Endothelial cell of umbilical vein (primary cell): ENCODE results near the gene ESYT2. TPM values are rescaled to one million over a fixed set of nuclear protein-coding genes. Genes with fewer than 3 reads are reported as not detected.

Experiments
- BruUV-seq: library from RNA; stranded (reverse); fragments of 400-500 nt; replicated peaks from 2 replicates; lab custom pipeline; 2021; lab: Mats Ljungman, UMichigan
- CTCF ChIA-PET: fragments of 300-600, 350-600 bp; sonication (Branson Sonifier 250); formaldehyde crosslinking; loops from one replicate; lab custom pipeline; 2021; ENCODE audit warnings: antibody characterized with exemption, inconsistent platforms; lab: Charles Lee
- POLR2A ChIA-PET: fragments of 300-600, 350-600 bp; sonication (Branson Sonifier 250); formaldehyde crosslinking; loops from one replicate; lab custom pipeline; 2021; ENCODE audit warnings: antibody characterized with exemption, inconsistent platforms; lab: Charles Lee
- DNase-seq: peaks from one replicate; pipeline ENCODE4 v3.0.0-alpha.2; 2011; ENCODE audit warnings: low read depth, low spot score
- FAIRE-seq: peaks from 2 replicates; lab custom pipeline; 2011; peaks lifted over from hg19 to GRCh38; lab: Jason Lieb, UNC
- H2AFZ ChIP-seq: 2 replicates; pipeline ENCODE4 v1.6.0; 2012; ENCODE audit warnings: low read depth, low read length, control low read depth, inconsistent platforms
- H3K27ac ChIP-seq: 2 replicates; pipeline ENCODE4 v1.5.1; 2011; ENCODE audit warnings: low read depth, mild to moderate bottlenecking, control low read depth, low read length, moderate library complexity; ENCODE audit not compliant: insufficient read depth
- H3K27me3 ChIP-seq, 2 experiments: 2 replicates each; pipeline versions ENCODE4 v1.6.0 to v1.6.1; 2011; ENCODE audit warnings: low read length in 2 of 2, mixed read lengths in 1 of 2; ENCODE audit not compliant: control insufficient read depth in 2 of 2, insufficient read depth in 2 of 2
- H3K36me3 ChIP-seq, 2 experiments: 2 replicates in 1 of 2; 3 replicates in 1 of 2; pipeline ENCODE4 v1.5.1; 2011; ENCODE audit warnings: low read length in 2 of 2, mild to moderate bottlenecking in 1 of 2, moderate library complexity in 1 of 2; ENCODE audit not compliant: control insufficient read depth in 2 of 2, insufficient read depth in 2 of 2; ENCODE audit errors: extremely low read depth in 1 of 2
- H3K4me1 ChIP-seq: 3 replicates; pipeline ENCODE4 v1.5.1; 2011; ENCODE audit warnings: mild to moderate bottlenecking, low read length; ENCODE audit not compliant: control insufficient read depth, insufficient read depth; ENCODE audit errors: extremely low read depth
- H3K4me2 ChIP-seq: 2 replicates; pipeline ENCODE4 v1.6.1; 2011; ENCODE audit warnings: low read length, control low read depth, mixed read lengths; ENCODE audit not compliant: insufficient read depth
- H3K4me3 ChIP-seq, 3 experiments: fragments of 200-600 bp in 1 of 3; sonication (generic), shearing (Covaris generic) in 1 of 3; replicated peaks in 1 of 3; 2 replicates each; pipeline ENCODE4 v1.5.1; 2011 to 2016; ENCODE audit warnings: control low read depth in 3 of 3, low read length in 3 of 3, mild to moderate bottlenecking in 2 of 3, inconsistent platforms in 1 of 3, low read depth in 1 of 3, moderate library complexity in 1 of 3; ENCODE audit not compliant: insufficient read depth in 1 of 3
- H3K79me2 ChIP-seq: 2 replicates; pipeline ENCODE4 v1.6.0; 2012; ENCODE audit warnings: low read length, inconsistent platforms; ENCODE audit not compliant: control insufficient read depth, insufficient read depth
- H3K9ac ChIP-seq: replicated peaks from 2 replicates; pipeline ENCODE3; 2011; ENCODE audit warnings: low read length, control low read depth; ENCODE audit not compliant: insufficient read depth; ENCODE audit errors: extremely low read depth
- H3K9me1 ChIP-seq: replicated peaks from 3 replicates; pipeline ENCODE4 v1.6.0; 2011; ENCODE audit warnings: mild to moderate bottlenecking, low read length; ENCODE audit not compliant: control insufficient read depth, insufficient read depth; ENCODE audit errors: extremely low read depth
- H3K9me3 ChIP-seq: replicated peaks from 2 replicates; pipeline ENCODE4 v1.5.1; 2012; ENCODE audit warnings: low read length, inconsistent platforms; ENCODE audit not compliant: control insufficient read depth, insufficient read depth
- H4K20me1 ChIP-seq: replicated peaks from 2 replicates; pipeline ENCODE3; 2011; ENCODE audit warnings: mild to moderate bottlenecking, low read length; ENCODE audit not compliant: control insufficient read depth, insufficient read depth; ENCODE audit errors: extremely low read depth
- EZH2 ChIP-seq: IDR thresholded peaks from 2 replicates; pipeline ENCODE4 v1.6.1; 2012; ENCODE audit warnings: borderline replicate concordance, low read depth, mild to moderate bottlenecking, moderate library complexity, low read length, inconsistent platforms; ENCODE audit not compliant: severe bottlenecking
- FOS ChIP-seq: IDR thresholded peaks from 2 replicates; pipeline ENCODE4 v1.6.1; 2011; ENCODE audit warnings: mild to moderate bottlenecking, low read length, moderate library complexity, borderline replicate concordance; ENCODE audit not compliant: insufficient read depth
- GATA2 ChIP-seq: IDR thresholded peaks from 2 replicates; pipeline ENCODE4 v1.7.0; 2011; ENCODE audit warnings: low read depth, mild to moderate bottlenecking, moderate library complexity, mixed read lengths, low read length; ENCODE audit not compliant: insufficient read length, insufficient read depth
- JUN ChIP-seq: IDR thresholded peaks from 2 replicates; pipeline ENCODE4 v1.6.1; 2011; ENCODE audit warnings: borderline replicate concordance, low read depth; ENCODE audit not compliant: insufficient read length, insufficient read depth
- MYC ChIP-seq: IDR thresholded peaks from one replicate; pipeline ENCODE4 v1.6.1; 2011; ENCODE audit warnings: mild to moderate bottlenecking, low read depth, low read length
- POLR2A ChIP-seq: IDR thresholded peaks from 2 replicates; pipeline ENCODE4 v1.6.1; 2012; ENCODE audit warnings: low read depth, mild to moderate bottlenecking, control low read depth, low read length
- POLR2AphosphoS5 ChIP-seq: IDR thresholded peaks from 2 replicates; pipeline ENCODE4 v1.6.1; 2012; ENCODE audit warnings: low read depth, mild to moderate bottlenecking, control low read depth, low read length, moderate library complexity; ENCODE audit not compliant: insufficient read depth
- dilution Hi-C: fragments of 300-500 bp; cut with MboI; formaldehyde crosslinking; loops from one replicate; pipeline ENCODE4 v1.15.0; 2019; ENCODE audit warnings: low sequenced_read_pairs; ENCODE audit not compliant: extremely low pct_ligation_motif_present
- intact Hi-C: fragments of 100-400 bp; cut with micrococcal nuclease; formaldehyde crosslinking; loops from one replicate; pipeline ENCODE4 v1.10.0; 2022
- polyA plus RNA-seq, 4 experiments: library from polyadenylated mRNA; depleted of rRNA in 3 of 4; stranded (reverse) in 3 of 4; unstranded in 1 of 4; fragments of >200 nt; gene quantifications; 2 replicates each; pipeline versions ENCODE4 v1.2.1 to v1.2.3, GENCODE V29; 2011 to 2012; ENCODE audit warnings: missing spikeins in 1 of 4
- total RNA-seq: library from RNA; stranded (reverse); gene quantifications from 2 replicates; pipeline ENCODE4 v1.2.3, GENCODE V29; 2021
- TF ChIP-seq, protein P1 (sequence below): IDR thresholded peaks from 2 replicates; pipeline ENCODE4 v1.6.1; 2011; ENCODE audit not compliant: insufficient read depth, insufficient read length

Gene ESYT2
- total and polyA plus RNA-seq, 2 donors (not counting 3 experiments of a cell fraction or from before 2014, with no cell fraction given): 18.8 to 46.6 TPM

DNA sequence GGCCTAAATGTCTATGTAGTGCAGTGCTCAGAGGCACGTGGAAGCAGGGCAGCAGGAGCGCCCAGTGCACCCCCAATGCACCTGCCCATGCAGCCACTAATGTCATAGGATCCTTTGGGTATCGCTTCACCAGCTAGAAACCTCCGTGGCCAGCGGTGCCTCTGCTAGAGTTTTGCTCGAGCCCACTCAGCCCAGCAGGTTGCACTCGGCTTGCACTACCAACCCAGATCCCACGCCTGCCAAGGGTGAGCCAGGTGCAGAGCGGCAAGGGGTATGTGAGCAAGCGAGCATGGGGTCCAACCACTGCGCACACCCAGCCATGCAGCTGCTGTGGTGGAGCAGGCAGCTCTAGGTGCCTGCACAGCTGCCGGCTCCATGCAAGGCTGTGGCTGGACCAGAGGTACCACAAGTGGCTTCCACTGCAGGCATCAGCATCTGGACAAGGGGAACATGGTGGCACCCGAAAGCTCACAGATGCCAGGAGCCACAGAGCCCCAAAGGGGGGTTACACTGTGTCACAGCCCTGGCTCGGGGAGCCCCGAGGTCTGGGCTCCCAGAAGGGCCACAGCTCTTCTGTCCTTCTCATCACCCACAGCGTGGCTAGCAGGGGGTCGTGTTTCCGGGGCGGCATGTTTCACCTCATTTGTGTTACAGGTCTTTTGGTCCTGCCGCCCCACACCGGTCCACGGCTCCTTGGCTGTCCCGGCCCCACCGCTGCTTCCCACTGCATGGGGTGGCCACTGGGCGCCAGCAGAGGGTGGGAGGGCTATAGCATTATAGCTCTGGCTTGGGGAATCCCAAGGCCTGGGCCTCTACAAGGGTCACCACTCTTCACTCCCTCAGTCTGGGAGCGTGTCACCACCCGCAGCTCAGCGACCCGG, 122.4 kb downstream of the ESYT2 start:
- H2AFZ ChIP-seq: no peak overlapping the region
- H3K27ac ChIP-seq: no peak overlapping the region
- DNase-seq: no peak
- no peaks in the 10 kb centered on the region for H3K9me1 ChIP-seq
- FAIRE-seq: no peak
- dilution Hi-C loops: no loop called here
- TF ChIP-seq POLR2A (no peak), FOS (no peak), MYC (no peak), JUN (no peak), GATA2 (no peak), EZH2 (no peak), POLR2AphosphoS5 (no peak)
- TF ChIP-seq, protein P1, sequence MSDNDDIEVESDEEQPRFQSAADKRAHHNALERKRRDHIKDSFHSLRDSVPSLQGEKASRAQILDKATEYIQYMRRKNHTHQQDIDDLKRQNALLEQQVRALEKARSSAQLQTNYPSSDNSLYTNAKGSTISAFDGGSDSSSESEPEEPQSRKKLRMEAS: no peak
- BruUV-seq: no TSS peak
- POLR2A ChIA-PET: no interaction called here
- no peaks in the 10 kb centered on the region for H4K20me1 ChIP-seq
- no peak overlapping the region for H3K9ac ChIP-seq
- H3K79me2 ChIP-seq: peaks cover 26% of the 10 kb centered on the region
- peaks cover 24% of the 10 kb centered on the region for H3K4me1 ChIP-seq
- H3K27me3 ChIP-seq: no peaks in the 10 kb centered on the region
- H3K4me3 ChIP-seq: no peak overlapping the region
- no peaks in the 10 kb centered on the region for H3K9me3 ChIP-seq
- intact Hi-C loops: no loop called here
- no peaks in the 10 kb centered on the region for H3K36me3 ChIP-seq
- no peak overlapping the region for H3K4me2 ChIP-seq
- CTCF ChIA-PET: interaction anchor here (0.7 to 2.2 kb wide), 2 partner anchors 9 to 270 kb away, joined by 3 to 5 read pairs; no protein-coding TSS in a partner anchor
